BLaER1 (cell line): ENCODE data around the gene IQCH.

Experiments
- H3K27ac ChIP-seq: shearing (Covaris generic); formaldehyde crosslinking; 2 replicates; pipeline ENCODE4 v1.8.1; 2022
- H3K27me3 ChIP-seq: shearing (Covaris generic); formaldehyde crosslinking; 2 replicates; pipeline ENCODE4 v1.8.1; 2022
- H3K36me3 ChIP-seq: shearing (Covaris generic); formaldehyde crosslinking; 2 replicates; pipeline ENCODE4 v1.8.1; 2022
- H3K4me1 ChIP-seq: shearing (Covaris generic); formaldehyde crosslinking; 2 replicates; pipeline ENCODE4 v1.8.1; 2022
- H3K4me2 ChIP-seq: shearing (Covaris generic); formaldehyde crosslinking; 2 replicates; pipeline ENCODE4 v1.8.1; 2022
- H3K4me3 ChIP-seq: shearing (Covaris generic); formaldehyde crosslinking; 2 replicates; pipeline ENCODE4 v1.8.1; 2022
- H3K9ac ChIP-seq: shearing (Covaris generic); formaldehyde crosslinking; 2 replicates; pipeline ENCODE4 v1.8.1; 2022
- H3K9me3 ChIP-seq: shearing (Covaris generic); formaldehyde crosslinking; 2 replicates; pipeline ENCODE4 v1.8.1; 2022
- H4K20me1 ChIP-seq: shearing (Covaris generic); formaldehyde crosslinking; 2 replicates; pipeline ENCODE4 v1.8.1; 2022
- Cebpa-rat ChIP-seq: shearing (Covaris generic); IDR thresholded peaks from 2 replicates; pipeline ENCODE4 v1.8.1; 2022

The IQCH gene

GRCh38 chr15:67549736-67550135 lies 295.1 kb downstream of the IQCH start:
- Histone ChIP-seq H3K27me3 (no peaks in the 10 kb centered on the region), H3K9me3 (no peaks in the 10 kb centered on the region), H3K9ac (no peak overlapping the region), H3K36me3 (peaks cover 55% of the 10 kb centered on the region), H3K27ac (no peak overlapping the region), H3K4me1 (peaks cover 16% of the 10 kb centered on the region; the same call in 1 of the 2 replicates), H3K4me2 (no peak overlapping the region), H4K20me1 (peaks cover 9% of the 10 kb centered on the region), H3K4me3 (no peak overlapping the region)
- TF ChIP-seq Cebpa-rat: no peak

GRCh38 chr15:67550522-67550921 lies 295.9 kb downstream of the IQCH start:
- peaks cover 57% of the 10 kb centered on the region for H3K36me3 ChIP-seq
- H4K20me1 ChIP-seq: peaks cover 9% of the 10 kb centered on the region
- no peak overlapping the region for H3K4me3 ChIP-seq
- no peaks in the 10 kb centered on the region for H3K9me3 ChIP-seq
- no peak overlapping the region for H3K4me2 ChIP-seq
- no peak overlapping the region for H3K9ac ChIP-seq
- no peaks in the 10 kb centered on the region for H3K27me3 ChIP-seq
- peaks cover 16% of the 10 kb centered on the region; the same call in 1 of the 2 replicates for H3K4me1 ChIP-seq
- no peak for TF ChIP-seq Cebpa-rat
- no peak overlapping the region for H3K27ac ChIP-seq

GRCh38 chr15:67551207-67551743 lies 296.7 kb downstream of the IQCH start:
- Histone ChIP-seq H3K27me3 (no peaks in the 10 kb centered on the region), H4K20me1 (peaks cover 9% of the 10 kb centered on the region), H3K36me3 (peaks cover 54% of the 10 kb centered on the region), H3K4me2 (no peak overlapping the region), H3K9me3 (no peaks in the 10 kb centered on the region), H3K9ac (no peak overlapping the region), H3K4me3 (no peak overlapping the region), H3K4me1 (peaks cover 16% of the 10 kb centered on the region; the same call in 1 of the 2 replicates), H3K27ac (no peak overlapping the region)
- TF ChIP-seq Cebpa-rat: no peak
